Lower leg skin (tissue), 3 donors: ENCODE results near the gene LCN9.

ENCODE experiments used
- CTCF ChIP-seq, 3 donors: fragments of 450-650 bp; IDR thresholded peaks; one replicate each; pipeline ENCODE4 v1.5.1; 2016; ENCODE audit warnings: antibody characterized with exemption in 3 of 3, mild to moderate bottlenecking in 3 of 3, moderate library complexity in 2 of 3
- POLR2A ChIP-seq, 2 donors: fragments of 450-650 bp; IDR thresholded peaks; one replicate each; pipeline ENCODE4 v1.6.1; 2016 to 2017; ENCODE audit warnings: antibody characterized with exemption in 2 of 2, mild to moderate bottlenecking in 1 of 2, moderate library complexity in 1 of 2

- TF ChIP-seq POLR2A (IDR thresholded peaks at IDR 0.05) (no peak), CTCF (IDR thresholded peaks at IDR 0.05) (no peak)
These were observed 4.4 kb downstream of the LCN9 start for GRCh38 chr9:135667463-135668001.
